ENCODE data around the gene FILIP1L.

DNA sequence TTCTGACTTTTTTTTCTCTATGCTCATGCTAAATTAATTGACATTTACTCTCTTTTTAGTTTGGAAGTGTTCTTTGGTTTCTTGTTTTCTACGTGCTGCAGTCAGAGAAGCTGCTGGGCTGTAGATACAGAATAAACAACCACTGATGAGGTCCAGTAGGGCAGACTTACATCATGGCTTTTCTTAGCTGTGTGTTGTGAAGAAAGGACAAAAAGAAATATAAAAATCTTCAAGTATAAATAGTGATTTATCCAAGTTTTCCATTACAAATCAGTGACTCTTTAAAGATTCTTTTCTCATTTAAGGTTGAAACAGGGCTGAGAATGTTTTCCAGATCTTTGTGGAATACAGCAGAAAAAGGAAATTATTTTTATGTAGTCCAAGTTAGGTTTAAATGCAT, 174.4 kb downstream of the FILIP1L start:
- TF ChIP-seq CTCF (IDR thresholded peaks at IDR 0.05) (no peak), POLR2A (IDR thresholded peaks at IDR 0.05) (no peak)

Data from breast epithelium (tissue), 3 donors.